Fibroblast of lung (primary cell): ENCODE measurements around the gene LGALS7.
"Not testable (repeated sequence)": the region's sequence is repeated elsewhere in the genome, so short reads cannot be mapped to it uniquely, and the experiment has no call there.

Experiments
- EZH2 ChIP-seq: IDR thresholded peaks from 2 replicates; pipeline ENCODE4 v1.5.1; 2012; ENCODE audit warnings: low read length, control low read depth, mild to moderate bottlenecking; ENCODE audit errors: missing control alignments
- TF ChIP-seq, protein P1 (sequence below), 2 donors: IDR thresholded peaks in 1 of 2; conservative IDR thresholded peaks in 1 of 2; 1 replicate in 1 of 2; 2 replicates in 1 of 2; pipeline ENCODE4 v1.5.1; 2011 to 2012; ENCODE audit warnings: low read length in 2 of 2, control low read depth in 1 of 2, inconsistent platforms in 1 of 2, low read depth in 1 of 2, mild to moderate bottlenecking in 1 of 2

DNA sequence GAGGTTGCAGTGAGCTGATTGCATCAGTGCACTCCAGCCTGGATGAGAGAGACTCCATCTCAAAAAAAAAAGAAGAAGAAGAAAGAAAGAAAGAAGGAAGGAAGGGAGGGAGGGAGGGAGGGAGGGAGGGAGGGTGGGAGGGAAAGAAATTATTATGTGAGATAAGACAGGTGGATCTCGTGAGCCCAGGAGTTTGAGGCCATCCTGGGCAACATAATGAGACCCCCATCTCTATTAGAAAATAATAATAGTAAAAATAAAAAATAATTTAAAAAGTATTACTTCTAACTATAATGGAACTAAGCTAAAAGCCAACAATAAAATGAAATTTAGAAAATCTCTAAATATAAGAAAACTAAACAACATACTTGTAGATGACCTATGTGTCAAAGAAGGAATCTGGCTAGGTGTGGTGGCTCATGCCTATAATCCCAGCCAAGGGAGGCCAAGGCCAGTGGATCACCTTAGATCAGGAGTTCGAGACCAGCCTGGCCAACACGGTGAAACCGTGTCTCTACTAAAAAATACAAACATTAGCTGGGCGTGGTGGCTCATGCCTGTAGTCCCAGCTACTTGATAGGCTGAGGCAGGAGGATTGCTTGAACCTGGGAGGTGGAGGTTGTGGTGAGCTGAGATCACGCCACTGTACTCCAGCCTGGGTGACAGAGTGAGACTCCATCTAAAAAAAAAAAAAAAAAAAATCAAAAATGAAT lies 12.4 kb downstream of the LGALS7 start:
- not testable (repeated sequence) for TF ChIP-seq EZH2
- TF ChIP-seq, protein P1, sequence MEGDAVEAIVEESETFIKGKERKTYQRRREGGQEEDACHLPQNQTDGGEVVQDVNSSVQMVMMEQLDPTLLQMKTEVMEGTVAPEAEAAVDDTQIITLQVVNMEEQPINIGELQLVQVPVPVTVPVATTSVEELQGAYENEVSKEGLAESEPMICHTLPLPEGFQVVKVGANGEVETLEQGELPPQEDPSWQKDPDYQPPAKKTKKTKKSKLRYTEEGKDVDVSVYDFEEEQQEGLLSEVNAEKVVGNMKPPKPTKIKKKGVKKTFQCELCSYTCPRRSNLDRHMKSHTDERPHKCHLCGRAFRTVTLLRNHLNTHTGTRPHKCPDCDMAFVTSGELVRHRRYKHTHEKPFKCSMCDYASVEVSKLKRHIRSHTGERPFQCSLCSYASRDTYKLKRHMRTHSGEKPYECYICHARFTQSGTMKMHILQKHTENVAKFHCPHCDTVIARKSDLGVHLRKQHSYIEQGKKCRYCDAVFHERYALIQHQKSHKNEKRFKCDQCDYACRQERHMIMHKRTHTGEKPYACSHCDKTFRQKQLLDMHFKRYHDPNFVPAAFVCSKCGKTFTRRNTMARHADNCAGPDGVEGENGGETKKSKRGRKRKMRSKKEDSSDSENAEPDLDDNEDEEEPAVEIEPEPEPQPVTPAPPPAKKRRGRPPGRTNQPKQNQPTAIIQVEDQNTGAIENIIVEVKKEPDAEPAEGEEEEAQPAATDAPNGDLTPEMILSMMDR (conservative IDR thresholded peaks at IDR 0.05 in 1 of 2, IDR thresholded peaks at IDR 0.05 in 1 of 2; ENCODE audit: low read depth in 1 of 2, low read length in 2 of 2), result not testable (repeated sequence)
